SU-DHL-6 (cell line): ENCODE results near the gene RPL3.
"Not testable (repeated sequence)": the region's sequence is repeated elsewhere in the genome, so short reads cannot be mapped to it uniquely, and the experiment has no call there.

Experiments used
- H2AFZ ChIP-seq: fragments of 200-600 bp; sonication (generic); 2 replicates; pipeline ENCODE4 v1.6.1; 2014; ENCODE audit warnings: low read depth, mild to moderate bottlenecking, moderate library complexity, mixed read lengths, antibody characterized with exemption, low read length; ENCODE audit not compliant: severe bottlenecking
- H3F3A ChIP-seq: fragments of 200-600 bp; shearing (Covaris generic); 2 replicates; pipeline ENCODE4 v1.6.0; 2016; ENCODE audit warnings: antibody characterized with exemption, mild to moderate bottlenecking; ENCODE audit not compliant: insufficient read depth
- H3K27ac ChIP-seq: fragments of 200-600 bp; sonication (generic); 2 replicates; pipeline ENCODE4 v1.5.1; 2016; ENCODE audit warnings: low read depth, mild to moderate bottlenecking, low read length, moderate library complexity, mixed read lengths
- H3K27me3 ChIP-seq: fragments of 200-600 bp; sonication (generic), shearing (Covaris generic); 2 replicates; pipeline ENCODE4 v1.6.0; 2014; ENCODE audit warnings: mild to moderate bottlenecking, low read length
- H3K36me3 ChIP-seq: fragments of 200-600 bp; sonication (generic); 2 replicates; pipeline ENCODE4 v1.6.1; 2014; ENCODE audit warnings: mild to moderate bottlenecking, low read length, mixed read lengths
- H3K4me2 ChIP-seq: fragments of 300-600, 200-600 bp; shearing (Covaris generic), sonication (generic); 2 replicates; pipeline ENCODE4 v1.6.0; 2014; ENCODE audit warnings: low read length, low read depth, mild to moderate bottlenecking; ENCODE audit not compliant: poor library complexity, severe bottlenecking
- H3K4me3 ChIP-seq: fragments of 200-600 bp; sonication (generic); 2 replicates; pipeline ENCODE4 v1.5.1; 2014; ENCODE audit warnings: antibody characterized with exemption, low read length, mild to moderate bottlenecking, mixed read lengths; ENCODE audit not compliant: insufficient read depth, poor library complexity, severe bottlenecking
- H3K79me2 ChIP-seq: fragments of 200-600 bp; sonication (generic); 2 replicates; pipeline ENCODE4 v1.6.1; 2014; ENCODE audit warnings: mild to moderate bottlenecking, low read length, moderate library complexity; ENCODE audit not compliant: insufficient read depth
- H3K9ac ChIP-seq: fragments of 200-600 bp; sonication (generic); 2 replicates; pipeline ENCODE4 v1.7.0; 2014; ENCODE audit warnings: mild to moderate bottlenecking, low read length
- H3K9me2 ChIP-seq: fragments of 200-600 bp; sonication (generic); replicated peaks from 2 replicates; pipeline ENCODE4 v1.6.1; 2014; ENCODE audit warnings: low read length; ENCODE audit not compliant: insufficient read depth
- H3K9me3 ChIP-seq: fragments of 200-600 bp; sonication (generic); 2 replicates; pipeline ENCODE4 v1.6.1; 2014; ENCODE audit warnings: low read length, mixed read lengths; ENCODE audit not compliant: insufficient read depth
- H4K20me1 ChIP-seq: fragments of 200-600 bp; sonication (generic); 2 replicates; pipeline ENCODE4 v1.6.1; 2014; ENCODE audit warnings: low read depth, mild to moderate bottlenecking, antibody characterized with exemption, low read length, moderate library complexity, mixed read lengths
- CTCF ChIP-seq: fragments of 200-600 bp; sonication (generic); IDR thresholded peaks from one replicate; pipeline ENCODE4 v1.5.1; 2017; ENCODE audit warnings: antibody characterized with exemption, mild to moderate bottlenecking, low read length, moderate library complexity; ENCODE audit not compliant: insufficient read depth, poor library complexity, severe bottlenecking
- EZH2phosphoT487 ChIP-seq: fragments of 200-600 bp; sonication (generic), shearing (Covaris generic); conservative IDR thresholded peaks from 2 replicates; pipeline ENCODE4 v1.6.1; 2018; ENCODE audit warnings: mild to moderate bottlenecking, antibody characterized with exemption, low read length, moderate library complexity, mixed read lengths

The RPL3 gene

DNA sequence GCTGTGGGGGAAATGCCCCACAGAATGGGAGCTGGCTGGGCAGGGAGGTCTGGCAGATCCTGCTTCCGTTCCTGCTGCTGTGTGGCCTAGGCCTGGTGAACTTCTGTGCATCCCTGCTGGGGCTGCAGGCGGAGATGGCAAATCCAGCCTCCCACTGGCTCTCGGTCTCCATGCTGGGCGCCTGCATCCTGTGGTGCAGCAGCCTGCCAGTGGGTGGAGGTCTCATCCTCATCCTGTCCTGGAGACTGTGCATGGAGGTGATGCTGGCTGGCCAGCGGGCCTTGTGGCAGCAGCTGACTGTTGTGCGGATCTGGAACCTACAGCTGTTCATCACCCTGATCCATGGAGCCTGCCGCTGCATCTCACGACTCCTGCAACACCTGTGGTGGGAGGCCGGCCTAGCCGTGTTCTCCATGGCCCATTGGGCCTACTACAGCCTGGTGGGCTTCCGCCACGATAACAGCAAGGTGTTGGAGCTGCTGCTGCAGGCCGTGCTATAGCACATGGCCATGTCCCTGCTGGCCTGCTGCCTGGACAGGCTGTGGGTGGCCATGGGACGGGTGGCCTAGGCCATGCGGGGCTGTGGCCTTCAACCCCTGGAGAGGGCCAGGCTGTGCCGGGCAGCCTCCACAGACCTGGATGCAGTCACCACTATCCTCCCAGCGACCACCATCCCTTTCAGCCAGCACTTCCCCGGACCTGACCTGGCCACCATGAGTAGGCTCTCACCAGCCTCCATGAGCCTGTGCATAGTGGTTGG lies 8.8 kb upstream of the RPL3 start:
- no peaks in the 10 kb centered on the region for H4K20me1 ChIP-seq
- H3K4me2 ChIP-seq, result no peak overlapping the region
- no peaks in the 10 kb centered on the region for H3K27me3 ChIP-seq
- no peak overlapping the region for H3K4me3 ChIP-seq
- H3K9ac ChIP-seq, result no peak overlapping the region
- H3K9me2 ChIP-seq, result no peaks in the 10 kb centered on the region
- H3K9me3 ChIP-seq, result no peaks in the 10 kb centered on the region
- H3K27ac ChIP-seq, result no peak overlapping the region
- H3K79me2 ChIP-seq, result no peaks in the 10 kb centered on the region
- TF ChIP-seq EZH2phosphoT487, result no peak
- no peaks in the 10 kb centered on the region for H3F3A ChIP-seq
- no peaks in the 10 kb centered on the region for H3K36me3 ChIP-seq
- H2AFZ ChIP-seq, result no peak overlapping the region

- H3K4me3 ChIP-seq, result no peak overlapping the region
- no peak overlapping the region for H3K9ac ChIP-seq
- no peaks in the 10 kb centered on the region for H4K20me1 ChIP-seq
- H3K27ac ChIP-seq, result no peak overlapping the region
- H3K27me3 ChIP-seq, result no peaks in the 10 kb centered on the region
- H3K36me3 ChIP-seq, result no peaks in the 10 kb centered on the region
- H2AFZ ChIP-seq, result no peak overlapping the region
- no peak for TF ChIP-seq CTCF
- no peak for TF ChIP-seq EZH2phosphoT487
- H3F3A ChIP-seq, result no peaks in the 10 kb centered on the region
- H3K79me2 ChIP-seq, result no peaks in the 10 kb centered on the region
- no peak overlapping the region for H3K4me2 ChIP-seq
- H3K9me3 ChIP-seq, result no peaks in the 10 kb centered on the region
- H3K9me2 ChIP-seq, result no peaks in the 10 kb centered on the region
These were observed 6.0 kb upstream of the RPL3 start for GRCh38 chr22:39325392-39325932.

DNA sequence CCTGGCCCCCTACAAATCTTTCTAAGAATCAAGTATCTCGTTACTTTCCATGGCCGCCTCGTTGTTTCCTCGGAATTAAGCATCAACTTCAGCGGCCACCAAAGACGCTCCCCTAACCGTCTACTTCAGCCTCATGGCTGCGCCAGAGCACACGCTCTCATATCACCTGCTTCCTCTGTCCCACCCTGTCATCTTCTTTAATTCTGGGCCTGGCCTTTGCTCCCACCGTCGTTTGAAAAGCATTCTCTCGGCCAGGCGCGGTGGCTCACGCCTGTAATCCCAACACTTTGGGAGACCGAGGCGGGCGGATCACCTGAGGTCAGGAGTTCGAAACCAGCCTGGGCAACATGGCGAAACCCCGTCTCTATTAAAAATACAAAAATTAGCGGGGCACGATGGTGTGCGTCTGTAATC lies 1.2 kb upstream of the RPL3 start:
- not testable (repeated sequence) for H3K4me3 ChIP-seq, H3K9me2 ChIP-seq, H3K27me3 ChIP-seq, H2AFZ ChIP-seq, H3K9me3 ChIP-seq, H3K27ac ChIP-seq
- Histone ChIP-seq H3K36me3 (peaks cover 23% of the 10 kb centered on the region), H3F3A (peaks cover 37% of the 10 kb centered on the region), H3K9ac (peak overlapping the region; percentile 88; the same call in 1 of the 2 replicates), H3K79me2 (peaks cover 30% of the 10 kb centered on the region), H3K4me2 (peak overlapping the region; percentile 78), H4K20me1 (peaks cover 15% of the 10 kb centered on the region)

DNA sequence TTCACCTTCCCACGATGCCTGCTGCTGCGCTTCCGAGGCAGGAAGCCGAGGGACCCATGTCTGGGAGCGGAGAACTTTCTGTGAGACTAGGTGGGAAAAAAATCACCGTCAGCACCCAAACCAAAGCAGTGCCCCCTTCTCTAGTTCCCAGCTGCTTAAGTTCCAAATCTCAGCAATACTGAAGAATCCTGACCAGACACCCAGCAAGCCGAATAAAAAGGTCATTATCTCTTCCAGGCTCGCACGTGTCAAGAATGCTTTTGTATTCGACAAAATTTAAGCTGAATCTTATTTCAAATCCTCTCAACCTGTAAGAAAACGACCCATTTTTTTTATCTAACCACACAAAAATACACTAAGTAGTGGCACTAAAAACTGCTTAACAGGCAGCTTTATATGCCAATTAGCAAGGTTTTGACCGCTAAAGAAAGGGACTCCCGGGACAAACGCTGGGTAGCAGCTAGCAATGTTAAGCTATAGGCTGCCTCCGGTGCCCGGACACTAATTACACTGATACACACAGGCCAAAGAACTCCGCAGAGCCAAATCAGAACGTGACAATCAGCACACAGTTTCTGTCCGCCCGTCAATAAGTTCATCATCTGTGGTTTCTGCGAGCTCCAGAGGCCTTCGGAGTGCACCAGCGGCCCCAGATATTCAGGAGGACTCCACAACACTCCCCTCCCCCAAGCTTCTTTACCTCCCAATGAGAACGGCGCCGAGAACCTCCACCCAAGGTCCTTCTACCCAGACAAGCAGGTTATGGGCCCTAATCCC lies 728 bp downstream of the RPL3 start:
- peaks cover 56% of the 10 kb centered on the region for H3F3A ChIP-seq
- H3K9me3 ChIP-seq, result no peaks in the 10 kb centered on the region
- H3K79me2 ChIP-seq, result peaks cover 30% of the 10 kb centered on the region
- H3K9ac ChIP-seq, result peak overlapping the region; percentile 88
- H4K20me1 ChIP-seq, result peaks cover 33% of the 10 kb centered on the region
- peak overlapping the region; percentile 92 for H3K4me2 ChIP-seq
- no peaks in the 10 kb centered on the region for H3K9me2 ChIP-seq
- peak overlapping the region; percentile 80 for H3K27ac ChIP-seq
- H2AFZ ChIP-seq, result no peak overlapping the region
- peaks cover 42% of the 10 kb centered on the region for H3K36me3 ChIP-seq
- H3K4me3 ChIP-seq, result peak overlapping the region; percentile 96
- TF ChIP-seq CTCF (no peak), EZH2phosphoT487 (no peak)
- H3K27me3 ChIP-seq, result no peaks in the 10 kb centered on the region
